ENCODE results near the gene KREMEN2.

The KREMEN2 gene

GRCh38 chr16:3007059-3007956 is 43.2 kb downstream of the KREMEN2 start:
- DNase-seq: no peak

GRCh38 chr16:3007957-3008689 is 44.0 kb downstream of the KREMEN2 start:
- peak in 1 of 2 donors; percentile 37 for DNase-seq

- no peak for DNase-seq
Measured at GRCh38 chr16:3008690-3009037, 44.6 kb downstream of the KREMEN2 start.

- DNase-seq: no peak
Measured at GRCh38 chr16:3009568-3010390, 45.7 kb downstream of the KREMEN2 start.

- DNase-seq: no peak
Measured at GRCh38 chr16:3010510-3010909, 46.4 kb downstream of the KREMEN2 start.

GRCh38 chr16:3012246-3012645 is 48.2 kb downstream of the KREMEN2 start:
- DNase-seq: no peak

GRCh38 chr16:3012828-3013420 is 48.8 kb downstream of the KREMEN2 start, which contains the start of gene CLDN9:
CLDN9 (plus strand) TSS chr16:3012923; CDS start chr16:3013363, 440 bp downstream.
- DNase-seq: no peak

- no peak for DNase-seq
Measured at GRCh38 chr16:3013491-3013951, 49.4 kb downstream of the KREMEN2 start.

GRCh38 chr16:3013998-3014690 is 50.1 kb downstream of the KREMEN2 start:
- no peak for DNase-seq

GRCh38 chr16:3014971-3015370 is 50.9 kb downstream of the KREMEN2 start:
- DNase-seq: no peak

- no peak for DNase-seq
Measured at GRCh38 chr16:3015865-3016521, 51.9 kb downstream of the KREMEN2 start.

- no peak for DNase-seq
Measured at GRCh38 chr16:3017344-3017743, 53.3 kb downstream of the KREMEN2 start.
